ENCODE measurements around the gene ADCY5.

The ADCY5 gene

DNA sequence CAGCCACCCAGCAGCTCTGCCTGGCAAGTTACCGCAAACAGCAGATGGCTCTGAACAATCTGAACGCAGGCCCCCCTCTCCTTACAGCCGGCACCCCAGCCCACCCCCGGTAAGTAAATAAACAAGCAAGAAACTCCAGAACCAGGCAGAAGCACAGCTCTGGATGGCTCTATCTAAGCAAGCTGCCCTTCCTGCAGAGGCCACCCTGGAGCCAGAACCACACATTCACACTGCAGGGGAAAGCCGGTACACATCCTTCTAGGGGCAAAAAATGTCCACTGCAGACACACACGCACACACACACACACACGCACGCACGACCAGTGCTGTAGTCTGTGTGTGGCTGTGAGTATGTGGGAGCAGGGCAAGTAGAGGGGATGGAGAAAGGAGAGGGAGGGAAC, 63.9 kb downstream of the ADCY5 start:
- FAIRE-seq, result no peak

DNA sequence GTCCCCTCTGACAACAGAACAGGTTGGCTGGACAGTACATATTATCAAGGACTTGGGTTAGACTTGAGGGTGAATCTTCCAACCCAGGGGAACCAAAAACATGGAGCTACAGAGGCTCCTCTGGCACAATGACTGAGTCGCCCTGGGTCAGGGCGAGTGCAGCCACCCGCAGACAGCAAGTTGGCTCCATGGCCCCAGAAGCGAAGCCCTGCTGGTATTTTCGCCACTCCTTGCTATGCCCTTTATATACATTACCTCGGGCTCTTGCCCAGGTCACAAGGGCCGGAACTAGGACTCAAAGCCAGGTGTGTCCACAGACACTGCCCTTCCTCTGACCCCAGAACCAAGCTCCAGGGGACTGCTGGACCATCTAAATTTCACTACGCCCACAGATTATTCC, 64.6 kb downstream of the ADCY5 start:
- no peak for FAIRE-seq

DNA sequence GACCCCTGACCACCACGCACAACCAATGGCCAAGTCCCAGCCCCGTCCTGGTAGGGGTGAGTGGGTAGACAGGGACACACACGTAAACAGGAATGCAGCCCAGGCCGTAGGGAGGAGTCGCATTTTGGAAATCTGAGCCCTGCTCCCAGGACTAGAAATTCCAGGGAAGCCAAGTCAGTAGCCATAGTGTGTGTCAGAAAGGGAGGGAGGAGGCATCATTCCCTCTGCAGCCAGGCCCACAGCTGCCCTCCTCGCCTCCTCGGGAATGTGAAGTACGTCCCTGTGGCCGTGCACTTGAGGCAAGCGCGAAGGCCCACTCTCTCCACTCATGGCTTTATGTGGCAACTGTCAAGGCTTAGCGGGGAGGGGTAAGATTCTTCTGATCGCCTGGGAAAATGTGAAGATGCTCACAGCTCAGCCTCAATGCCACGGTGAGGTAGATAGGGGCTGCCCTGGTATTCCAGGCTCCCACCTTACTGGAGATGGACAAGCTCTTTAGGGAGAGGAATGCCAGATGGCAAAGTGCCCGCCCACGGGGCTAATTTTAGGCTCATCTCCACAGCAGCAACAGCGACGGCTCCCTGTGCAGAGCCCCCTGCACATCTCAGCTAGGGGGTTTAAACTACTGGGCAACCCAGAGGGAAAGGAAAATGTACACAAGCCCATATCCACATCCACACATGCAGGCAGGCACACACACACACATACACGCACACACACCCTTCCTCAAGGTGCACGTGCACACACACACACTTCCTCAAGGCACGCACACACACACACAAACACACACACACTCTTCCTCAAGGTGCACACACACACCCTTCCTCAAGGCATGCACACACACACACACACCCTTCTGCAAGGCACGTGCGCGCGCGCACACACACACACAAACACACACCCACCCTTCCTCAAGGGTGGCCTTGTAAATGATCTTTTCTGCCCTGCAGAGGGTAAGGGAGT, 65.5 kb downstream of the ADCY5 start:
- FAIRE-seq, result no peak

- no peak for FAIRE-seq
These were observed 68.6 kb downstream of the ADCY5 start for GRCh38 chr3:123380261-123380660.

DNA sequence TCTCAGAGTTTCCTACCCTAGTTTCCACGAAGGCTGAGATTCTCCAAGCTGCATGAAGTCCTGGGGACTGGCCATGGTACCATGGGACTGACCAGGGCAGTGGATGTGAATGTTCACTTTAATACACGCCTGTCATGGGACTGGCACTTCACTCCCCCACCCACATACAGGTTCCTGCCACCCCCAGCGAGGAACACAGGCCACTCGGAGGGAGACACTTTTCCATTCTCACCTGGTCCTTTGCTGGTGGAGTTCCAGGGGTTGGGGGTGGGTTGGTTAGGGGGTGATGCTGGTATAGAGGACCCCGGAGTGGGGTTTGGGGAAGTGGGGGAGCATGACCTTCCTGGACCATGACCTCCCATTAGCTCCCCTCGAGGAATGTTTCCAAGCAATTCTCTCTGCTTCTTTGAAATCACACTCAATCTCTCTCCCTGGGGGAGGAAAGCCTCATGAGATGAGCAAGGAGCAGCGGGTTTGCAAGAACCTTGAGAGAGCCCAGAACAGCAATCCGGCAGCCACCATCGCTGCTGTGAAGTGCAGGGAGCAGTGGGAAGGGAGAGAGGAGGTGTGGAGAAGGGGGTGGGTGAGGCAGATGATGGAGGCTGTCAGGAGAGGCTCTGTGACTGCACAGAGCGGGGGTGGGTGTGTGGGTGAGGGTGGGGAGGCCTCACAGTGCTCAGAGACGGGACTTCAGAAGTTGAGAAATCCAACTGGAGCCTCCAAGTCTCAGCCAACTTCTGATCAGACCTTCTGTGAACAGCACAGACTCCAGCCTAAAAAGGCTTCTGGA, 69.7 kb downstream of the ADCY5 start:
- FAIRE-seq, result no peak

DNA sequence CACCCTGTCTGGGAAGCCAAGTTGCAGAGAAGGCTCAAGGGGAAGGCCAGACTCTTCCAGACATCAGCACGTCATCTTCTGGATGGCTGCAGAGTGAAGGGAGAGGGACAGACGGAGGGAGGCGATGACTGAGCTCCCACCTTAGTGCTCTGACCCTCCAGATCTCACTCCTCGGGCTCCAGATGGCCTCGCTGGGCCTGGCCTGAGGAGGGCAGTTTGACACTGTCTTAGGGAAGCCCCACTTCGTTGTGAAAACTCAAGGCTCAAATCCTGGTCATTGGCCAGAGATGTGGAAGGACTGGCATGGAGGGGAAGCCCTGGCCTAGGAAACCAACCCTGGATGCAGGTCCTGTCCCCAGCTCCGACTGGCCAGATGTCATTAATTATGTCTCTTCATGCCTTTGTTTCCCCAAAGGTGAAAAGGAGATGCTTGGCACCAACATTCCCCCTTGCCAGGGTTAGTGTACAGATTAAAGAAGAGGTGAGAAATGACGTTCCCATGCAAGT, 70.4 kb downstream of the ADCY5 start:
- no peak for FAIRE-seq

DNA sequence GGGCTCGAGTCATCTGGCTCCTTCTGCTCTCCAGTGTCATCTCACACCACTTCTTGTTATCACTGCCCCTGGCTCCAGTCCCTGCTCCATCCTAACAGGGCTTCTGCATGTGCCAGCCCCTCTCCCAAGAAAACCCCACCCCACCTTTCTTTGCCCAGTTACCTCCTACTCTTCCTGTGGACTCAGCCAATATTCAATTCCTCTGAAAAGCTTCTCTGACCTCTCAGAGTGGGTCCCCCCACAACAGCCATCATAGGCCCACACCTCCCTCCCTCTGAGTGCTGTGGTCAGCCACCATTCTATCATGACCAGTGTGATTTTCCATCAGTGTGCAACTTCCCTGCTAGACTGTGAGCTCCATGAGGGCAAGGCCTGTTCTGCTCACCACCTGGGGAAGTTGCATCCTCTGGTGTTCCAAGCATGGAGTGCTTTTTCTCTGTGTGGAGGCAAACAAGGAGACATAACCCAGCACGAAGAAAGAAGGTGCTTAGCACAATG, 71.6 kb downstream of the ADCY5 start:
- FAIRE-seq, result no peak

DNA sequence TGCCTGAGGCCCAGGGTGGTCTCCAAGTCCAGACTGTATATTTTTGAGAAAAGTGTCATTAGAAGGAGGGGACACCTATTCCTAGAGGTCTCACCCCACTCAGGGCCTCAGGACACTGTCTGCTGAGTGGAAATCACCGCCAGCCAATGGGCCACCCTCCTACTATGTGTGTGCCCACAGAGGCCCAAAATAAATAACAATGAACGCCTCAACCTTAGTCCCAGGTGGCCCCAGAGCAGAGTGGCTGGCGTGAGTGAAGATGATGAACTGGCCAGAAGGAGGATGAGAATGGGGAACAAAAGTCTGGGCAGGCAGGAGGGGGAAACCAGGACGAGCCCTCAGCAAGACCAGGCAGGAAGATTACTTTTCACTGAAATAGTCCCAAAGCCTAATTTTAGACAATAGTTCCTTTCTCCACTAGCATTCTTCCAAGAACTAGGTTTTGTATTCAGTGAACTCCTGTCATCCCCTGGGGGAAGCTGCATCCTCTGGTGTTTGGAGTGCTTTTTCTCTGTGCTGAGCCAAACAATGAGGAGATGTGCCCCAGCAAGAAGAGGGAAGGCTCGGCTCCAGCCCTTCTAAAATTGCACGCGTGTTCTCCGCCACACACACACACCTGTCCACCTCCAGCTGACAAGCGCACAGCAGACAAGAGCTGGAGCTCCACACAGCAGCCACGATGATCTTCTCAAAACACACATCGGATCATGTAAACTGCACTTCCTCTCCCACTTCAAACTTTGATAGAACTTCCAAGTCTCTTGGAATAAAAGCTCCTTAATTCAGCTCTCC, 72.2 kb downstream of the ADCY5 start:
- FAIRE-seq, result no peak

- FAIRE-seq, result no peak
These were observed 73.6 kb downstream of the ADCY5 start for GRCh38 chr3:123375014-123375940.

- FAIRE-seq, result no peak
These were observed 74.9 kb downstream of the ADCY5 start for GRCh38 chr3:123374016-123374415.

- no peak for FAIRE-seq
These were observed 75.4 kb downstream of the ADCY5 start for GRCh38 chr3:123373474-123373987.

- no peak for FAIRE-seq
These were observed 76.0 kb downstream of the ADCY5 start for GRCh38 chr3:123372686-123373473.

- no peak for FAIRE-seq
These were observed 76.8 kb downstream of the ADCY5 start for GRCh38 chr3:123371859-123372685.

- FAIRE-seq, result no peak
These were observed 77.5 kb downstream of the ADCY5 start for GRCh38 chr3:123371426-123371825.

DNA sequence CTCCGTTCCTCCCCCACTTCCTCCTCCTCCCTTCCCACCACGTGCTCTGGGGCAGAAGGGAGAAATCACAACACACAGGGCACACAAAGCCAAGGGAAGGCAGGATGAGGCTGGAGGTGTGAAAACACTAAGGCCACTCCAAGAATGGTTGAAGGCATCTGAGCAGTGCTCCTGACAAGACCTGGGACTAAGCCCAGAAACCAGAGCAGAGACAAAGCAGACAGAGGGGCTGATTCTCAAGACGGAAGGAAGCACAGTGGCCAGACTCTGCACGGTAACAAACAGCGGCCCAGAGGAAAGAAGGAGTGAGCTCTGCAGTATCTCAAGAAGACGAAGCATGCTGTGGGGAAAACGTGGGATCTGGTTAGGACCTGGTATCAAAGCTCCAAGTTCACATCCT, 78.1 kb downstream of the ADCY5 start:
- FAIRE-seq, result no peak

GRCh38 chr3:123369085-123369484, 79.8 kb downstream of the ADCY5 start:
- FAIRE-seq, result no peak

DNA sequence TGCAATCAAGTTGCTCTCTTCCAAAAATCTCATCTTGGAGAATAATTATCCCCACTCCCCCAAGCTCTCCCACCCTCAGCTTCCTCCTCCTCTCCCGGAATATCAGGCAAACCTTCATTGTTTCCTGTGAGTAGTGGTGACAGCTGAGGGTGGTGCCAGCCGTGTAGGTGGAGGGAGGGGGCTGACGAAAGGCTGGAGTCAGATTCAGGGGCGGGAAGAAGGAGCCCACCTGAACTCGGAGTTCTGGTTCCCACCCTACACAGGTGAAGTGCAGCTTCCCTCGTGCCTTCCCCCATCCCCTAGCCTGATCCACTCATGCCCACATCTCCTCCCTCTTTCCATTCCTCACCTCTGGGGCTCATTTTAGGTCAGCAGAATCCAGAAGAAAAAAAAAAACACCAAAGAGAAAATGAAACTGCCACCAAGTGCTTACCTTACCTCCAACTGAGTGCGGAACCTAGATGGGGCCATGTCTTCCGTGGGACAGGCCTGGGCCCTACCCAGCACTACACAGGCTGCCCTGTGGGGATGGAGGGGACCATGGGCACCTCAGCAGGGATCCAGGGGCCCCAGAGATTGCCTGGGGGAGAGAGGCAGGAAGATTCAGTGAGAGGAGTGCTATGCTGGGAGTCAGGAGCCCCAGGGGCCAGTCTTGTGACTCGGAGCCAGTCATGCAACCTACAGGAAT, 81.3 kb downstream of the ADCY5 start:
- no peak for FAIRE-seq

- no peak for FAIRE-seq
These were observed 83.3 kb downstream of the ADCY5 start for GRCh38 chr3:123365450-123366143.
